HepG2 (cell line): ENCODE data around the gene ARAP1. TPM values are rescaled to one million over a fixed set of nuclear protein-coding genes. Genes with fewer than 3 reads are reported as not detected.

Source experiments
- ARNTL ChIP-seq: sonication (generic); formaldehyde crosslinking; IDR thresholded peaks from 2 replicates; pipeline ENCODE4 v1.4.0; 2020; ENCODE audit warnings: mild to moderate bottlenecking, missing genetic modification reagents
- DMAP1 ChIP-seq: IDR thresholded peaks from 2 replicates; pipeline ENCODE4 v1.6.1; 2016
- ETV5 ChIP-seq: IDR thresholded peaks from 2 replicates; pipeline ENCODE4 v1.6.1; 2018; ENCODE audit warnings: missing biosample characterization, missing genetic modification reagents, inconsistent platforms, borderline replicate concordance
- HCFC1 ChIP-seq: fragments of 150-350 bp; IDR thresholded peaks from 2 replicates; pipeline ENCODE4 v1.6.1; 2014; ENCODE audit warnings: low read depth, low read length
- HOXD1 ChIP-seq: sonication (generic); formaldehyde crosslinking; IDR thresholded peaks from 2 replicates; pipeline ENCODE4 v1.5.0; 2020; ENCODE audit warnings: missing genetic modification reagents
- IRF2 ChIP-seq: IDR thresholded peaks from 2 replicates; pipeline ENCODE4 v1.6.1; 2018; ENCODE audit warnings: missing genetic modification reagents, missing compliant biosample characterization
- MXD3 ChIP-seq: IDR thresholded peaks from 2 replicates; pipeline ENCODE4 v1.6.1; 2016; ENCODE audit warnings: mild to moderate bottlenecking, missing biosample characterization, missing genetic modification reagents
- NFRKB ChIP-seq: fragments of 450-650 bp; IDR thresholded peaks from 2 replicates; pipeline ENCODE4 v1.6.1; 2017
- NONO ChIP-seq, 2 experiments: fragments of 450-650 bp in 1 of 2; sonication (generic) in 1 of 2; formaldehyde crosslinking in 1 of 2; IDR thresholded peaks in 1 of 2; conservative IDR thresholded peaks in 1 of 2; 2 replicates each; pipeline versions ENCODE4 v1.6.1 to v1.8.0; 2017 to 2022; ENCODE audit warnings: mild to moderate bottlenecking in 1 of 2, missing genetic modification reagents in 1 of 2, moderate library complexity in 1 of 2
- PHF20 ChIP-seq: sonication (generic); formaldehyde crosslinking; IDR thresholded peaks from 2 replicates; pipeline ENCODE4 v1.5.0; 2020; ENCODE audit warnings: mild to moderate bottlenecking, missing genetic modification reagents
- POGK ChIP-seq: sonication (generic); formaldehyde crosslinking; conservative IDR thresholded peaks from 2 replicates; pipeline ENCODE4 v1.8.0; 2022; ENCODE audit warnings: mild to moderate bottlenecking, moderate library complexity, missing genetic modification reagents
- RXRA ChIP-seq: sonication (generic); formaldehyde crosslinking; IDR thresholded peaks from 2 replicates; pipeline ENCODE4 v1.5.1; 2020; ENCODE audit warnings: missing genetic modification reagents
- SIN3A ChIP-seq: IDR thresholded peaks from 2 replicates; pipeline ENCODE4 v1.6.1; 2011; ENCODE audit warnings: low read depth, mild to moderate bottlenecking, control low read depth, low read length, borderline replicate concordance
- SRF ChIP-seq: IDR thresholded peaks from 2 replicates; pipeline ENCODE4 v1.6.1; 2011; ENCODE audit warnings: mild to moderate bottlenecking, low read depth, low read length, moderate library complexity
- XRCC5 ChIP-seq: fragments of 200-400 bp; formaldehyde crosslinking; optimal IDR thresholded peaks from 2 replicates; pipeline ENCODE3; 2017; ENCODE audit warnings: mild to moderate bottlenecking, low read length
- ZBTB44 ChIP-seq: sonication (generic); formaldehyde crosslinking; IDR thresholded peaks from 2 replicates; pipeline ENCODE4 v1.4.0; 2020; ENCODE audit warnings: missing genetic modification reagents
- ZBTB46 ChIP-seq: sonication (generic); formaldehyde crosslinking; IDR thresholded peaks from 2 replicates; pipeline ENCODE4 v1.4.0; 2020; ENCODE audit warnings: mild to moderate bottlenecking, missing genetic modification reagents, borderline replicate concordance
- ZFP37 ChIP-seq: sonication (generic); formaldehyde crosslinking; IDR thresholded peaks from 2 replicates; pipeline ENCODE4 v1.4.0; 2020; ENCODE audit warnings: missing genetic modification reagents, borderline replicate concordance
- ZNF143 ChIP-seq: sonication (generic); formaldehyde crosslinking; IDR thresholded peaks from 2 replicates; pipeline ENCODE4 v1.4.0; 2020; ENCODE audit warnings: missing genetic modification reagents
- ZNF263 ChIP-seq: sonication (generic); formaldehyde crosslinking; IDR thresholded peaks from 2 replicates; pipeline ENCODE4 v1.4.0; 2020; ENCODE audit warnings: missing genetic modification reagents
- ZNF547 ChIP-seq: sonication (generic); formaldehyde crosslinking; IDR thresholded peaks from 2 replicates; pipeline ENCODE4 v1.5.1; 2020; ENCODE audit warnings: mild to moderate bottlenecking, missing genetic modification reagents
- ZNF558 ChIP-seq: sonication (generic); formaldehyde crosslinking; IDR thresholded peaks from 2 replicates; pipeline ENCODE4 v1.9.0; 2022; ENCODE audit warnings: mild to moderate bottlenecking, missing genetic modification reagents, borderline replicate concordance
- ZNF776 ChIP-seq: sonication (generic); formaldehyde crosslinking; IDR thresholded peaks from 2 replicates; pipeline ENCODE4 v1.4.0; 2020; ENCODE audit warnings: mild to moderate bottlenecking, missing genetic modification reagents
- polyA plus RNA-seq, 8 experiments: library from polyadenylated mRNA; depleted of rRNA in 3 of 8; stranded (reverse) in 7 of 8; unstranded in 1 of 8; fragments of >200 nt; fragmentation: Illumina TruSeq in 4 of 8; extraction: Trizol in 4 of 8; gene quantifications; 2 replicates each; pipeline versions ENCODE4 v1.2.1 to v1.2.3, GENCODE V29; 2011 to 2016; ENCODE audit warnings: low read depth in 4 of 8, missing spikeins in 1 of 8, mixed read lengths in 1 of 8; ENCODE audit not compliant: insufficient read depth in 1 of 8
- total RNA-seq, 5 experiments: library from RNA; depleted of rRNA; stranded (reverse); fragments of >200 nt; fragmentation: Illumina TruSeq; extraction: Trizol; gene quantifications; 2 replicates each; pipeline ENCODE4 v1.2.3, GENCODE V29; 2016; ENCODE audit warnings: low read depth in 1 of 5

Gene ARAP1
- total and polyA plus RNA-seq, 2 of the 13 experiments (the other 11 are each of a cell fraction or from before 2014, with no cell fraction given), result 43.2 to 55.5 TPM

- TF ChIP-seq ZNF776 (CRISPR knock-in tag), result no peak
- TF ChIP-seq MXD3 (CRISPR knock-in tag), result no peak
- no peak for TF ChIP-seq SRF
- TF ChIP-seq ZNF558 (CRISPR knock-in tag), result no peak
- peak; percentile 18; the same call in 1 of the 2 replicates for TF ChIP-seq RXRA
- peak; percentile 56; the same call in 1 of the 2 replicates for TF ChIP-seq ZNF547 (CRISPR knock-in tag)
- TF ChIP-seq ZFP37 (CRISPR knock-in tag), result no peak
- TF ChIP-seq ARNTL (CRISPR knock-in tag), result no peak
- TF ChIP-seq HOXD1 (CRISPR knock-in tag), result no peak
- no peak for TF ChIP-seq DMAP1 (CRISPR knock-in tag)
- no peak for TF ChIP-seq ZBTB44
- peak; percentile 78 for TF ChIP-seq XRCC5
- TF ChIP-seq HCFC1, result no peak
- TF ChIP-seq IRF2 (CRISPR knock-in tag), result no peak
- TF ChIP-seq NONO (IDR thresholded peaks at IDR 0.05), result no peak
- TF ChIP-seq NONO (CRISPR knock-in tag; conservative IDR thresholded peaks at IDR 0.05), result 0 out of 2 replicates have a peak, but pooled peaks have one; percentile 32
- TF ChIP-seq NFRKB, result no peak
- no peak for TF ChIP-seq PHF20
- TF ChIP-seq POGK (CRISPR knock-in tag), result peak; percentile 40; the same call in 1 of the 2 replicates
- TF ChIP-seq ETV5, result no peak
- TF ChIP-seq ZBTB46 (CRISPR knock-in tag), result no peak
- no peak for TF ChIP-seq SIN3A
- 0 out of 2 replicates have a peak, but pooled peaks have one; percentile 22 for TF ChIP-seq ZNF263
- no peak for TF ChIP-seq ZNF143
These were observed 109.2 kb downstream of the ARAP1 start (continued) for GRCh38 chr11:72642884-72643522.
